IMR-90 (cell line): ENCODE measurements around the gene CHAF1B. TPM values are rescaled to one million over a fixed set of nuclear protein-coding genes. Genes with fewer than 3 reads are reported as not detected.

ENCODE experiments used
- ATAC-seq: fragments of 200-7000 bp; cut with Tn5 transposase; 2 replicates; pipeline ENCODE4 v1.9.1; 2020; ENCODE audit warnings: low read depth, mild to moderate bottlenecking, moderate library complexity
- BruUV-seq: library from RNA; stranded (reverse); fragments of 400-500 nt; replicated peaks from 2 replicates; lab custom pipeline; 2021; lab: Mats Ljungman, UMichigan
- CTCF ChIA-PET: fragments of 300-600 bp; formaldehyde crosslinking; extraction: SDS; loops from one replicate; lab custom pipeline; 2021; ENCODE audit warnings: antibody characterized with exemption; lab: Yijun Ruan, JAX
- POLR2A ChIA-PET: fragments of 300-600 bp; sonication (Branson Sonifier 250); formaldehyde crosslinking; loops from one replicate; lab custom pipeline; 2022; ENCODE audit warnings: antibody characterized with exemption; ENCODE audit not compliant: unreplicated experiment; lab: Charles Lee
- DNase-seq: peaks from one replicate; pipeline ENCODE4 v3.0.0; 2013
- H2AFZ ChIP-seq: replicated peaks from 2 replicates; pipeline ENCODE3; 2013; ENCODE audit warnings: low read length, mild to moderate bottlenecking; ENCODE audit not compliant: poor library complexity
- H2AK5ac ChIP-seq: 2 replicates; pipeline ENCODE4 v1.6.1; 2013; ENCODE audit warnings: low read depth, low read length, inconsistent platforms
- H2AK9ac ChIP-seq: replicated peaks from 2 replicates; pipeline ENCODE3; 2013; ENCODE audit warnings: mild to moderate bottlenecking, low read depth, low read length, moderate library complexity; ENCODE audit not compliant: poor library complexity
- H2BK120ac ChIP-seq: 2 replicates; pipeline ENCODE4 v1.6.1; 2013; ENCODE audit warnings: low read depth, low read length, inconsistent platforms
- H2BK15ac ChIP-seq: 3 replicates; pipeline ENCODE4 v1.6.1; 2013; ENCODE audit warnings: low read depth, low read length, inconsistent platforms
- H2BK20ac ChIP-seq: 2 replicates; pipeline ENCODE4 v1.6.1; 2013; ENCODE audit warnings: low read depth, mild to moderate bottlenecking, inconsistent platforms, low read length, moderate library complexity
- H2BK5ac ChIP-seq: 2 replicates; pipeline ENCODE4 v1.6.1; 2013; ENCODE audit warnings: mild to moderate bottlenecking, low read depth, low read length, inconsistent platforms; ENCODE audit not compliant: poor library complexity, severe bottlenecking
- H3K14ac ChIP-seq: replicated peaks from 2 replicates; pipeline ENCODE4 v1.6.1; 2013; ENCODE audit warnings: low read depth, low read length, inconsistent platforms
- H3K18ac ChIP-seq: 2 replicates; pipeline ENCODE4 v1.6.1; 2013; ENCODE audit warnings: low read depth, low read length, control low read depth
- H3K23ac ChIP-seq: 2 replicates; pipeline ENCODE4 v1.6.1; 2013; ENCODE audit warnings: low read depth, low read length, inconsistent platforms
- H3K27ac ChIP-seq: 2 replicates; pipeline ENCODE4 v1.5.1; 2013; ENCODE audit warnings: mild to moderate bottlenecking, control low read depth, low read length; ENCODE audit not compliant: insufficient read depth
- H3K27me3 ChIP-seq: 2 replicates; pipeline ENCODE4 v1.6.1; 2013; ENCODE audit warnings: low read length; ENCODE audit not compliant: control insufficient read depth, insufficient read depth
- H3K36me3 ChIP-seq: 2 replicates; pipeline ENCODE4 v1.6.1; 2013; ENCODE audit warnings: low read length, mixed read lengths; ENCODE audit not compliant: control insufficient read depth, insufficient read depth
- H3K4ac ChIP-seq: 2 replicates; pipeline ENCODE4 v1.6.1; 2013; ENCODE audit warnings: low read depth, low read length, inconsistent platforms
- H3K4me1 ChIP-seq: 2 replicates; pipeline ENCODE4 v1.6.1; 2013; ENCODE audit warnings: low read length, mixed read lengths; ENCODE audit not compliant: control insufficient read depth, insufficient read depth
- H3K4me2 ChIP-seq: 2 replicates; pipeline ENCODE4 v1.6.1; 2013; ENCODE audit warnings: low read depth, mild to moderate bottlenecking, control low read depth, low read length, moderate library complexity
- H3K4me3 ChIP-seq: 2 replicates; pipeline ENCODE4 v1.5.1; 2013; ENCODE audit warnings: low read depth, mild to moderate bottlenecking, control low read depth, low read length, moderate library complexity; ENCODE audit not compliant: insufficient read depth
- H3K56ac ChIP-seq: 2 replicates; pipeline ENCODE4 v1.6.1; 2013; ENCODE audit warnings: low read length, inconsistent platforms; ENCODE audit not compliant: insufficient read depth; ENCODE audit errors: extremely low read depth
- H3K79me1 ChIP-seq, 2 experiments: 2 replicates each; pipeline ENCODE4 v1.6.1; 2013; ENCODE audit warnings: low read length in 2 of 2, inconsistent platforms in 1 of 2, low read depth in 1 of 2
- H3K9ac ChIP-seq: 2 replicates; pipeline ENCODE4 v1.6.1; 2013; ENCODE audit warnings: low read depth, low read length, control low read depth
- H3K9me1 ChIP-seq: 2 replicates; pipeline ENCODE4 v1.6.1; 2013; ENCODE audit warnings: low read length, inconsistent platforms; ENCODE audit not compliant: insufficient read depth
- H3K9me3 ChIP-seq: 2 replicates; pipeline ENCODE4 v1.6.1; 2013; ENCODE audit warnings: low read length; ENCODE audit not compliant: control insufficient read depth, insufficient read depth
- H4K20me1 ChIP-seq: 2 replicates; pipeline ENCODE4 v1.6.1; 2013; ENCODE audit warnings: low read length, inconsistent platforms; ENCODE audit not compliant: insufficient read depth
- H4K5ac ChIP-seq: 2 replicates; pipeline ENCODE4 v1.6.1; 2013; ENCODE audit warnings: mild to moderate bottlenecking, low read depth, low read length, control low read depth
- H4K8ac ChIP-seq, 2 experiments: 2 replicates each; pipeline ENCODE4 v1.6.1; 2013; ENCODE audit warnings: low read depth in 2 of 2, low read length in 2 of 2, control low read depth in 1 of 2, inconsistent platforms in 1 of 2
- H4K91ac ChIP-seq: 2 replicates; pipeline ENCODE4 v1.6.1; 2013; ENCODE audit warnings: low read depth, low read length, inconsistent platforms; ENCODE audit not compliant: insufficient read depth
- BHLHE40 ChIP-seq: fragments of 150-350 bp; IDR thresholded peaks from 2 replicates; pipeline ENCODE4 v1.6.1; 2016; ENCODE audit warnings: mild to moderate bottlenecking, low read depth, low read length
- CTCF ChIP-seq: conservative IDR thresholded peaks from 2 replicates; pipeline ENCODE4 v1.5.1; 2012; ENCODE audit warnings: mild to moderate bottlenecking, low read depth, low read length, improper control_type of control experiment
- MAFK ChIP-seq: IDR thresholded peaks from 2 replicates; pipeline ENCODE4 v1.6.1; 2012; ENCODE audit warnings: low read depth, low read length, improper control_type of control experiment
- NFE2L2 ChIP-seq: fragments of 150-350 bp; IDR thresholded peaks from 2 replicates; pipeline ENCODE4 v1.6.1; 2016; ENCODE audit warnings: low read depth, mild to moderate bottlenecking, low read length
- WGBS, 2 experiments: methylation state at CpG; one replicate each; pipeline versions ENCODE4 v1.1.5 to v1.1.7; 2013; ENCODE audit warnings: missing lambda C conversion rate in 2 of 2; ENCODE audit not compliant: insufficient read length in 1 of 2; ENCODE audit errors: extremely low coverage in 2 of 2; 5-methylcytosine and 5-hydroxymethylcytosine counted together
- dilution Hi-C: fragments of 300-500 bp; cut with HindIII; formaldehyde crosslinking; loops from one replicate; pipeline ENCODE4 v1.14.3; 2018; ENCODE audit warnings: low sequenced_read_pairs; ENCODE audit not compliant: unreplicated experiment
- in situ Hi-C: fragments of 300-500 bp; cut with MboI; formaldehyde crosslinking; loops from 3 replicates; pipeline ENCODE4 v1.14.3; 2019; ENCODE audit warnings: low sequenced_read_pairs, inconsistent platforms, mixed read lengths
- intact Hi-C: fragments of 100-400 bp; cut with micrococcal nuclease; formaldehyde crosslinking; loops from 2 replicates; pipeline ENCODE4 v1.10.0; 2022
- polyA plus RNA-seq, 3 experiments: library from polyadenylated mRNA; depleted of rRNA; stranded (reverse); fragments of >200 nt; gene quantifications; 2 replicates each; pipeline ENCODE4 v1.2.3, GENCODE V29; 2012; ENCODE audit warnings: low replicate concordance in 1 of 3
- total RNA-seq: library from RNA; depleted of rRNA; stranded (reverse); fragments of >200 nt; gene quantifications from 2 replicates; pipeline ENCODE4 v1.2.3, GENCODE V29; 2012

The CHAF1B gene
- total and polyA plus RNA-seq, 2 of the 4 experiments (the other 2 are of a cell fraction) = 4.5 to 6.4 TPM

GRCh38 chr21:36396325-36396724, 11.1 kb downstream of the CHAF1B start:
- H2BK120ac ChIP-seq = no peak overlapping the region
- no peak overlapping the region for H3K9ac ChIP-seq
- H3K4ac ChIP-seq = no peak overlapping the region
- no peak for DNase-seq
- H2BK20ac ChIP-seq = no peak overlapping the region
- intact Hi-C loops = no loop called here
- H3K79me1 ChIP-seq = no peaks in the 10 kb centered on the region
- no peak overlapping the region for H2AK9ac ChIP-seq
- H4K91ac ChIP-seq = no peak overlapping the region
- no peak overlapping the region for H4K8ac ChIP-seq
- ATAC-seq = no peak
- ChIA-PET POLR2A (no interaction called here), CTCF (no interaction called here)
- 89% methylated on average over 3 of the region's 3 CpGs; no CpG with 5 or more reads in 1 of the 2 experiments for WGBS, 2 experiments
- TF ChIP-seq NFE2L2 (no peak), BHLHE40 (no peak), CTCF (no peak), MAFK (no peak)
- H4K20me1 ChIP-seq = no peaks in the 10 kb centered on the region
- no peak overlapping the region for H2AFZ ChIP-seq
- no TSS peak for BruUV-seq
- H3K56ac ChIP-seq = no peak overlapping the region
- no peak overlapping the region for H4K5ac ChIP-seq
- no peak overlapping the region for H3K18ac ChIP-seq
- H3K14ac ChIP-seq = no peak overlapping the region
- no peaks in the 10 kb centered on the region for H3K9me1 ChIP-seq
- no peak overlapping the region for H2AK5ac ChIP-seq
- H2BK15ac ChIP-seq = no peak overlapping the region
- peaks cover 7% of the 10 kb centered on the region; the same call in 1 of the 2 replicates for H3K36me3 ChIP-seq
- no peak overlapping the region for H3K4me2 ChIP-seq
- H3K9me3 ChIP-seq = no peaks in the 10 kb centered on the region
- H3K4me1 ChIP-seq = no peaks in the 10 kb centered on the region
- dilution Hi-C loops = no loop called here
- in situ Hi-C loops = no loop called here
- no peak overlapping the region for H3K4me3 ChIP-seq
- no peaks in the 10 kb centered on the region for H3K27me3 ChIP-seq
- H2BK5ac ChIP-seq = no peak overlapping the region
- no peak overlapping the region for H3K27ac ChIP-seq
- no peak overlapping the region for H3K23ac ChIP-seq
